Caco-2 (cell line): ENCODE measurements around the gene CACNA1C. TPM values are rescaled to one million over a fixed set of nuclear protein-coding genes. Genes with fewer than 3 reads are reported as not detected.

Experiments
- BruUV-seq: library from RNA; stranded (reverse); fragments of 400-500 nt; replicated peaks from 2 replicates; lab custom pipeline; 2021; lab: Mats Ljungman, UMichigan
- CTCF ChIA-PET: fragments of 300-600 bp; sonication (Branson Sonifier 250); formaldehyde crosslinking; loops from one replicate; lab custom pipeline; 2022; ENCODE audit warnings: antibody characterized with exemption; lab: Charles Lee
- POLR2A ChIA-PET: fragments of 300-600 bp; sonication (Branson Sonifier 250); formaldehyde crosslinking; loops from one replicate; lab custom pipeline; 2022; ENCODE audit warnings: antibody characterized with exemption; lab: Charles Lee
- DNase-seq, 2 experiments: peaks; one replicate each; pipeline versions ENCODE4 v3.0.0 to v3.0.0-alpha.2; 2020 to 2022
- H3K27me3 ChIP-seq: replicated peaks from 2 replicates; pipeline ENCODE4 v1.6.0; 2011; ENCODE audit warnings: low read length; ENCODE audit not compliant: control insufficient read depth, insufficient read depth
- H3K36me3 ChIP-seq: 2 replicates; pipeline ENCODE4 v1.5.1; 2011; ENCODE audit warnings: low read length; ENCODE audit not compliant: control insufficient read depth, insufficient read depth
- H3K4me1 ChIP-seq: fragments of 250-450 bp; sonication (Bioruptor Pico); 2 replicates; pipeline ENCODE4 v1.5.1; 2020; ENCODE audit warnings: mild to moderate bottlenecking
- H3K4me3 ChIP-seq: 2 replicates; pipeline ENCODE4 v1.5.1; 2011; ENCODE audit warnings: low read depth, mild to moderate bottlenecking, control low read depth, low read length
- H3K9me3 ChIP-seq: fragments of 250-450 bp; sonication (Bioruptor Pico); 2 replicates; pipeline ENCODE4 v1.5.1; 2020; ENCODE audit warnings: mild to moderate bottlenecking, moderate library complexity
- H3K27ac Mint-ChIP-seq: one replicate; pipeline ENCODE4 v1.8.0; 2022; ENCODE audit warnings: mixed read lengths; ENCODE audit not compliant: unreplicated experiment
- H3K27me3 Mint-ChIP-seq: one replicate; pipeline ENCODE4 v1.8.0; 2022; ENCODE audit warnings: mixed read lengths; ENCODE audit not compliant: insufficient read depth, unreplicated experiment
- H3K36me3 Mint-ChIP-seq: one replicate; pipeline ENCODE4 v1.8.0; 2022; ENCODE audit warnings: mild to moderate bottlenecking, mixed read lengths; ENCODE audit not compliant: insufficient read depth, unreplicated experiment
- H3K4me1 Mint-ChIP-seq: one replicate; pipeline ENCODE4 v1.8.0; 2022; ENCODE audit warnings: low read depth, mixed read lengths; ENCODE audit not compliant: unreplicated experiment
- H3K4me3 Mint-ChIP-seq: one replicate; pipeline ENCODE4 v1.8.0; 2022; ENCODE audit warnings: mild to moderate bottlenecking, moderate library complexity, mixed read lengths; ENCODE audit not compliant: unreplicated experiment
- H3K9me3 Mint-ChIP-seq: one replicate; pipeline ENCODE4 v1.8.0; 2022; ENCODE audit warnings: mixed read lengths; ENCODE audit not compliant: unreplicated experiment
- intact Hi-C: fragments of 100-400 bp; cut with micrococcal nuclease; formaldehyde crosslinking; loops from one replicate; pipeline ENCODE4 v1.10.0; 2022; ENCODE audit not compliant: unreplicated experiment
- total RNA-seq: library from RNA; stranded (reverse); gene quantifications from 2 replicates; pipeline ENCODE4 v1.2.3, GENCODE V29; 2022
- TF ChIP-seq, protein P1 (sequence below), 2 experiments: fragments of 200-600 bp in 1 of 2; IDR thresholded peaks; 1 replicate in 1 of 2; 2 replicates in 1 of 2; pipeline versions ENCODE4 v1.5.1 to v1.8.0; 2011 to 2022; ENCODE audit warnings: antibody characterized with exemption in 1 of 2, control low read depth in 1 of 2, inconsistent platforms in 1 of 2, low read depth in 1 of 2, low read length in 1 of 2, mild to moderate bottlenecking in 1 of 2, moderate library complexity in 1 of 2; ENCODE audit not compliant: insufficient read depth in 1 of 2, severe bottlenecking in 1 of 2, unreplicated experiment in 1 of 2

The CACNA1C gene
- total RNA-seq, 1 experiment from 2014 or later: not detected

DNA sequence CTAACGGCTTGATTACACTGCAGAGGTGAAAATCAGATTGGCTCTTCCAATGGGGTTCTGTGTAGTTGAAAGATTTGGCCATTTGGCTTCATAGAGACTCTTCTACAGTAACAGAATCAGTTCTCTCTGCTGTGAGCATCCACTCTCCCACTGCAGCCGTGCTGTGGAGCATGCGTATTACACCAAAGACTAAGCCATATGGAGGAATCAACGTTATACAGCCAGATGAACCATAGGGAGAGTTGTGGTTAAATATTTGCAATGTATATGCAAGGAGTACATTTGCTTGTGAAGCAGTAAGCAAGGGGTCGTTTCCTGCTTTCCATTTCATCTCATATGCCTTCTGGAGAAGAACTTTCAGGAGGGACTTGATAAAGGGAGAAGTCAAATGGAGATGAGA, 410.9 kb downstream of the CACNA1C start:
- TF ChIP-seq, protein P1, sequence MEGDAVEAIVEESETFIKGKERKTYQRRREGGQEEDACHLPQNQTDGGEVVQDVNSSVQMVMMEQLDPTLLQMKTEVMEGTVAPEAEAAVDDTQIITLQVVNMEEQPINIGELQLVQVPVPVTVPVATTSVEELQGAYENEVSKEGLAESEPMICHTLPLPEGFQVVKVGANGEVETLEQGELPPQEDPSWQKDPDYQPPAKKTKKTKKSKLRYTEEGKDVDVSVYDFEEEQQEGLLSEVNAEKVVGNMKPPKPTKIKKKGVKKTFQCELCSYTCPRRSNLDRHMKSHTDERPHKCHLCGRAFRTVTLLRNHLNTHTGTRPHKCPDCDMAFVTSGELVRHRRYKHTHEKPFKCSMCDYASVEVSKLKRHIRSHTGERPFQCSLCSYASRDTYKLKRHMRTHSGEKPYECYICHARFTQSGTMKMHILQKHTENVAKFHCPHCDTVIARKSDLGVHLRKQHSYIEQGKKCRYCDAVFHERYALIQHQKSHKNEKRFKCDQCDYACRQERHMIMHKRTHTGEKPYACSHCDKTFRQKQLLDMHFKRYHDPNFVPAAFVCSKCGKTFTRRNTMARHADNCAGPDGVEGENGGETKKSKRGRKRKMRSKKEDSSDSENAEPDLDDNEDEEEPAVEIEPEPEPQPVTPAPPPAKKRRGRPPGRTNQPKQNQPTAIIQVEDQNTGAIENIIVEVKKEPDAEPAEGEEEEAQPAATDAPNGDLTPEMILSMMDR (IDR thresholded peaks at IDR 0.05; ENCODE audit: insufficient read depth in 1 of 2, low read depth in 1 of 2, low read length in 1 of 2, severe bottlenecking in 1 of 2, unreplicated experiment in 1 of 2): no peak
- DNase-seq: no peak
- no peak overlapping the region for H3K4me3 ChIP-seq
- intact Hi-C loops: no loop called here
- Mint-ChIP-seq H3K27me3 (peaks cover 35% of the 10 kb centered on the region), H3K27ac (no peak overlapping the region), H3K4me1 (no peaks in the 10 kb centered on the region), H3K36me3 (no peaks in the 10 kb centered on the region), H3K9me3 (no peaks in the 10 kb centered on the region), H3K4me3 (no peak overlapping the region)
- H3K27me3 ChIP-seq: 0 out of 2 replicates have a peak, but pooled peaks cover 1% of the 10 kb centered on the region
- H3K36me3 ChIP-seq: no peaks in the 10 kb centered on the region
- BruUV-seq: no TSS peak
- CTCF ChIA-PET: no interaction called here
- H3K4me1 ChIP-seq: no peaks in the 10 kb centered on the region
- POLR2A ChIA-PET: no interaction called here
- no peaks in the 10 kb centered on the region for H3K9me3 ChIP-seq

DNA sequence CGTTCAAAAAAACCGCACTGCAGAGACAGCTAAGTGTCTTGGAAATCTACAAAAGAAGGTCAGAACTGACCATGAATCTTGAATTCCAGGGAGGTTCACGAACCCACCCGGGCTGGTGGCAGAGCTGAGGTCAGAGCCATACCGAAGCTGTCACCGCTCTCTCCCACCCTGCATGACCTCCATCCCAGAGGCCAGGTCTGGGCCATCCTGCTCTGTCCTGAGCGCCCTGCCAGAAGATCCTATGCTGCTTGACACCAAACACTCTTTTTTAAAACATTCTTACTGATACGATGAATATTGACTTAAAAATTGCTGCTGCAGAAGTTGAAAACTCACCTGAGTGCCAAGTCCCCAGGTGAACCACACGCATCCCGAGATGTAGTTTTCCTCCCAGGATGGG, 412.9 kb downstream of the CACNA1C start:
- H3K36me3 Mint-ChIP-seq: no peaks in the 10 kb centered on the region
- no peaks in the 10 kb centered on the region for H3K36me3 ChIP-seq
- intact Hi-C loops: no loop called here
- H3K27me3 ChIP-seq: 0 out of 2 replicates have a peak, but pooled peaks cover 1% of the 10 kb centered on the region
- CTCF ChIA-PET: no interaction called here
- POLR2A ChIA-PET: no interaction called here
- no peaks in the 10 kb centered on the region for H3K4me1 Mint-ChIP-seq
- H3K9me3 Mint-ChIP-seq: no peaks in the 10 kb centered on the region
- H3K9me3 ChIP-seq: no peaks in the 10 kb centered on the region
- H3K27me3 Mint-ChIP-seq: peaks cover 36% of the 10 kb centered on the region
- DNase-seq: no peak
- H3K4me3 Mint-ChIP-seq: no peak overlapping the region
- TF ChIP-seq, protein P1 (IDR thresholded peaks at IDR 0.05; ENCODE audit: insufficient read depth in 1 of 2, low read depth in 1 of 2, low read length in 1 of 2, severe bottlenecking in 1 of 2, unreplicated experiment in 1 of 2): no peak
- no peak overlapping the region for H3K27ac Mint-ChIP-seq
- BruUV-seq: no TSS peak
- no peak overlapping the region for H3K4me3 ChIP-seq
- H3K4me1 ChIP-seq: no peaks in the 10 kb centered on the region

DNA sequence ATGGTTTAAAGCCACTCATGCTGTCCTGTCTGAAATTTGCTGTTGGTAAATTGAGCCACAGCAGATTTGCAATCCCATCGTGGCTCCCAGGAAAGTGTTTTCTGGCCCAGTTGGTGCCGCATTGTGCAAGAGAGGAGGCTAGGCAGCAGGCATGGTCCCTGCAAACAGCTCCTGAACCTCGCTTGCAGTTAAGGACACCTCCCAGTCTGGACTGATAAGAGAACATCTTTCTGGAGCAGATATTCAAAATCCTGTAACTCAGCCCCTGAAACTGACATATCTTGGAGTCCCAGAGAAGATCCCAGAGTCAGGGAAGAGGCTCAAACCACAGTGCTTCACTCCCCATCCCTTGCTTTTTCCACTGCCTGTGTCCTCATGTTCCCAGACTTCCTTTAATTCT, 413.4 kb downstream of the CACNA1C start:
- H3K4me3 Mint-ChIP-seq: no peak overlapping the region
- Histone ChIP-seq H3K4me1 (no peaks in the 10 kb centered on the region), H3K36me3 (no peaks in the 10 kb centered on the region), H3K4me3 (no peak overlapping the region), H3K27me3 (0 out of 2 replicates have a peak, but pooled peaks cover 1% of the 10 kb centered on the region), H3K9me3 (no peaks in the 10 kb centered on the region)
- ChIA-PET CTCF (no interaction called here), POLR2A (no interaction called here)
- no peak overlapping the region for H3K27ac Mint-ChIP-seq
- peaks cover 33% of the 10 kb centered on the region for H3K27me3 Mint-ChIP-seq
- H3K9me3 Mint-ChIP-seq: no peaks in the 10 kb centered on the region
- TF ChIP-seq, protein P1 (IDR thresholded peaks at IDR 0.05; ENCODE audit: insufficient read depth in 1 of 2, low read depth in 1 of 2, low read length in 1 of 2, severe bottlenecking in 1 of 2, unreplicated experiment in 1 of 2): no peak
- DNase-seq: no peak
- H3K4me1 Mint-ChIP-seq: no peaks in the 10 kb centered on the region
- H3K36me3 Mint-ChIP-seq: no peaks in the 10 kb centered on the region
- intact Hi-C loops: no loop called here
- BruUV-seq: no TSS peak
